Measurements from ENCODE around the gene RGS9BP.
"Not testable (repeated sequence)": the region's sequence is repeated elsewhere in the genome, so short reads cannot be mapped to it uniquely, and the experiment has no call there.

Gene RGS9BP, protein sequence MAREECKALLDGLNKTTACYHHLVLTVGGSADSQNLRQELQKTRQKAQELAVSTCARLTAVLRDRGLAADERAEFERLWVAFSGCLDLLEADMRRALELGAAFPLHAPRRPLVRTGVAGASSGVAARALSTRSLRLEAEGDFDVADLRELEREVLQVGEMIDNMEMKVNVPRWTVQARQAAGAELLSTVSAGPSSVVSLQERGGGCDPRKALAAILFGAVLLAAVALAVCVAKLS

DNA sequence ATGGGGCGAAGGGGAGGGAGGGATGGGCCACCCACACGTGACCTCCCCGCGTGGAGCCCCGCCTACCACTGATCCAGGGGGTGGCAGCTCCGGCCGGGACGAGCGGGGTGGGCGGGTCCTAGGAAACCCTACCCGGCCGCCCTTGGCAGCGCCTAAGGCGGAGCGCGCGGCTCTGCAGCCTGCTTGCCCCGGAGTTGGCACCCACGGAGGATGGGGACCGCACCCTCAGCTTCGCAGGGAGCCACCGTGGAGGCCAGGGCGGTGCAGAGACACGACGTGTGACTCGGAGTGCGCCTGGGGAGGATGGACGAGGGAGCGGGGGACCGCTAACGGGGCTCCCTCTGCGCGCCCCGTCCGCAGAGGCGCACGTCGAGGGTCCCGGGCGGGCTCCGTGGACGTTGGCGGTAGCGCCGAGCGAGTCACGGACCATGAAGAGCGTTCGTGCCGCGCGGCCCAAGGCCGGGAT is at the start of gene RGS9BP:
RGS9BP (plus strand) TSS at position 129 of the 466 bp plus-strand sequence. CDS start 416 bp downstream, outside the sequence.
- DNase-seq, result peak; percentile 78

- no peak for DNase-seq
These were observed 48.7 kb upstream of the RGS9BP start for GRCh38 chr19:32626969-32627368.

- no peak for DNase-seq
These were observed 47.9 kb upstream of the RGS9BP start for GRCh38 chr19:32627714-32628270.

DNA sequence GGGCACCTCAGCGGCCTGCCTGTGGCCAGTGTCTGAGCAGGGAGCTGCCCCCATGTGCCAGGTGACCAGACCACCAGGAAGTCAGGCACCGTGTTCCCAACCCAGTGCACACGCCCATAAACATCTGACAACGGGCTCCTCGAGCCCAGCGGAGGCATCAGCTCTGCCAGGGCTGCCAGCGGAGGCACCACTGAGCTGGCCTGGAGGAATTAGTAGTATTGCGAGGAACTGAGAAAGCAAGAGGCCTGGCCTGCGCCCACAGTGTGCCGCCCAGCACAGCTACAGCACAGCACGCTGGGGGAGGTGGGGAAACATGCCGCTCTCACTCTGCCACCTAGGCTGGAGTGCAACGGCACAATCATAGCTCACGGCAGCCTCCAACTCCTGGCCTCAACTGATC is 45.3 kb upstream of the RGS9BP start:
- DNase-seq, result no peak

DNA sequence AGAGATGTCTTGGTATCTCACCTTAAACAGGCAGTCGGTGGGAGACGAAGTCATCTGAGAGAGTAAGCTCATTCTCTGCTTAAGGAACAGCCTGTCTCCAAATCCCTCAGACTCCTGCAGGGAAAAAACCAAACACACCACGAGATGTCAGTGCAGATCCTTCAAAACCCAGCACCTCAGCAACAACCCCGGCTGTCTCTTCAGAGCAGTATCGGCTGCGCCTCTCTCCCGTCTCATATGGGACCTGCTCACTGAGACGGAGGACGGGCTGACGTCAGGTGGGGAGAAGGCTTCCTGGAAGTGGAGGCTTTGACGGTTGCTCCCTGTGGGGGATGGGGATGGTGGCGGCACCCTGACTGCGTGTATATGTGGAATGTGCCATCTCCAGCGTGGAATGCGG is 44.3 kb upstream of the RGS9BP start:
- no peak for DNase-seq

- DNase-seq, result no peak
These were observed 38.2 kb upstream of the RGS9BP start for GRCh38 chr19:32637480-32637879.

DNA sequence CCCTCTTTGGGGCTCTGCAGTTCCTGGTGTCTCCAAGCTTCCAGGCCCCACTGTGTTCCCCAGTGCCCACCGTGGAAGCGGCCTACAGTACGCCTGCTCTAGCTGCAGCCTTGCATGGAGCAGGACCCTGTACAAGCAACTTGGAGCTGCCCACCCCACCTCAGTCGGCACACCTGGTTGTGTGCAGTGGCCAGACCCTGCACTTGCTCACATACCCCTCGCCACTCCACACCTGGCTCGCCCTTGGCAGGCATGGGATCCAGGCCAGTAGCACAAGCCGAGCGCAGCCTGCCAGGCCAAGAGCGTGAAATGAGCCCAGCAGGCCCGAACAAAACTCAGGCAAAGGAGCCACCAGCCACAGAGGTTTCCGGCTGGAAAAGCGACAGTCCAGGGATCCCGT is 37.0 kb upstream of the RGS9BP start:
- DNase-seq, result no peak

DNA sequence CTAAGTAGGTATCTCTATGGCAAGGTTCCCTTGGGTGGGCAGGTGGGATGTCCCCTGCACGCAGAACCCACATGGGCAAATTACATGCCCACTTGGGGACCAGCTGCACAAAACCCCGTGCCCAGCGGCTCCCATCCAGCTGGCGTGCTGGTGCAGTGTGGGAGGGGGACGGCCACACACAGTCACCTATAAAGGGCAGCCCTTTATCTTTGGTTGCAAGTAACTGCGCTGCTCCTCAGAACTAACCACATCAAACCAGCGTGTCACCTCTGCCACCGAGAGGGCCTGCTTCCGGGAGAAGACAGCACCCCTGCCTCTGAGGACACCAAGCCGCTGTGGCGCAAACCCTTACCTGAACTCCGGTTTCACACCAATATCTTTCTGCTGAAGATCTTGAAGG is 32.9 kb upstream of the RGS9BP start:
- DNase-seq, result no peak

GRCh38 chr19:32646556-32646955 is 29.1 kb upstream of the RGS9BP start:
- DNase-seq, result no peak

DNA sequence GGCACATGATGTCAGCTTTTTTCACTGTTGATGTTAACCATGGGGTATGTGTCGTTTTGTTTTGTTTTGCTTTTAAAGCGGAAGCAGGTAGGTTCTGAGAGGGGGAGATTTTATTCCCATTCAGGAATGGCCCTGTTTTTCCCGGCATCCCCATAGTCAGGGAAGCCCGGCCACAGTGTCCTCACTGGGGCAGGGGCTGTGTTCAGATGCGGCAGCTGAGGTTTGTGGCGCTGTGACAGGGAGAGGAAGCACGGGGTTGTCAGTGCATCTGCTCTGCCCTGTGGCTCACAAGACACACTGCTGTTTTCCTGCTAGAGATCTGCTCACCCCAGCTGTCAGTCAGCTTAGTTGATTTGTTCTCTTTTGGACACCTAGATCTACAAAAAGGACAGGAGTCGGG is 28.3 kb upstream of the RGS9BP start:
- DNase-seq, result no peak

DNA sequence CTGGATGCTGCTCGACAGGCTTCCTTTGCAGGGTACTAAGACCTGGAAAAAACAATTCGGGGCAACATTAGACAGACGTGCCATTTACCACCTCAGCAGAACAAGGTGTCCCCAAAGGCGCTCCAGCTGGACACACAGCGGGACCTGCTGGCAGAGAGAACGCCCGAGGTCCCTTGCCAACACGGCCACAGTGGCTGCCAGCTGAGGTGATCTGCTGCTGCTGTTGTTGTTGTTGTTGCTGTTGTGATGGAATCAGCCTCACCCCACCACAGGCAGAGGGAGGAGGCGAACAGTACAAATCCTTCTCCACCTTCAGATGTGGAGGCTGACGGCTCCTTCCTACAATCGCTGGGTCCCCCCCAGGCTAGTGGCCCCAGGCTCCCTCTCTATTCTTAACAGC is 25.9 kb upstream of the RGS9BP start:
- DNase-seq, result no peak

- DNase-seq, result no peak
These were observed 25.0 kb upstream of the RGS9BP start for GRCh38 chr19:32650671-32651070.

DNA sequence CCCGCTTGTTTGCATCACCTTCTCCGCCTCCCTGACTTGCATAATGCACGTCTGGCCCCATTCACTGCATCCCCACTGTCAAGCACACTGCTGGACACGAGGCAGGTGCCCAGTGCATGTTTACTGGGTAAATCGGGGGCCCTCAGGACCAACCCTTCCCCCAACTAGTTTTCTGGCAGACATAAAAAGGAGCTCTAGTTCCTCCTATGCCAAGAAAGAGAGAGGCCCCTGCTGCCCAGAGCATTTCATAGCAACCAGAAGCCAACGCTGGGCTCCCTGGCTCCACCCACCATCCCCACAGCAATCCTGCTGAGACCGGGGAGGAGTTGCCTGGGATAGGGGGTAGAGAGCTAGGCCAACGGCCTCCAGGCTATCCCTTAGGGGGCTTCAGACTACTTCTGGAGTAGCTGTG is 23.9 kb upstream of the RGS9BP start:
- no peak for DNase-seq

- not testable (repeated sequence) for DNase-seq
These were observed 23.3 kb upstream of the RGS9BP start for GRCh38 chr19:32652331-32652730.

DNA sequence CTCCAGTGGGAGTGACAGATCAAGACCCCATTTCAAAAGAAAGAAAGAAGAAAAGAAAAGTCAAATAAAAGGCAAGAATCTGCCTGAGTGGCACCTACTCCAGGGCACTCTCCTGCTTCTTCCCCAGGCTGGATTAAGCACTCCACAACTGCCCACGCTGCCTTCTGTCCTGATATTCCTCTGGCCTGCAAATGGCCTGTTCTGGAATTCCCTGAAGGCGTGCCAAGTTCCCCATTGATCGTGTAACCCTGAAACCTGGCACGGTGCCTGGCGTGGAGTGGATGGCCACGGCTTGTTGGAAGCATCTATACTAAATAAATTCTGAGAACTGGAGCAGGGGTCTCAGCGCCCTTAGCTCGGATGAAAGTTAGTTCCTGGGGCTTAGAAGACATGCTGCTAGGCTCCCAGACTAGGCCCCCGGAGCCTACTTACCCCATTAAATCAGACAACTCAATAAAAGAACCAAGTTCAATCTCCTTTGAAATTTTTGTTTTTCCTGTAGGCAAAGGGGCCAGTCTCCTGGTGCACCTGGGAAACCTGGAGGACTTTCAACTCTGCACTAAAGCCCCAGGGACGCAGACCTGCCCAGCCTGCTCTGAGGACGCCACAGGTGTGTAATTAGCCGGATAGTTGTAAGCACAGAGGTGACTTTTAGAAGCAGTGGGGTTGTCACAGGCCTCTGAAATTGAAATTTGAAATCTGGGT is 22.6 kb upstream of the RGS9BP start:
- DNase-seq, result no peak

DNA sequence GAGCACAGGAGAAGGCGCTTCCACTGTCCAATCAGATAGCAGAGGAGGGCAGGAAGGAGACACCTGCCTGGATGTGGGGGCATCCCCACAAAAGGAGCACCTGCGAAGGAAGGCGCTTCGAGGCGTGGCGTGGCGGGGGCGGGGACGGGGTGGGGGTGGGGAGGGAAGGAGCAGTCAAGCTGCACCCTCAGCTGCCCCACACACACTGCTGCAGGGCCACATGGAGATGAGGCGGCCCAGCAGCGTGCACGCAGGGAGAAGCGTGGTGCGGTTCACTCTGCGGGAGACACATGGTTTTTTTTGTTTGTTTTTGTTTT is 22.1 kb upstream of the RGS9BP start:
- no peak for DNase-seq

- not testable (repeated sequence) for DNase-seq
These were observed 19.3 kb upstream of the RGS9BP start for GRCh38 chr19:32656379-32656778.

- DNase-seq, result no peak
These were observed 17.6 kb upstream of the RGS9BP start for GRCh38 chr19:32658075-32658474.

DNA sequence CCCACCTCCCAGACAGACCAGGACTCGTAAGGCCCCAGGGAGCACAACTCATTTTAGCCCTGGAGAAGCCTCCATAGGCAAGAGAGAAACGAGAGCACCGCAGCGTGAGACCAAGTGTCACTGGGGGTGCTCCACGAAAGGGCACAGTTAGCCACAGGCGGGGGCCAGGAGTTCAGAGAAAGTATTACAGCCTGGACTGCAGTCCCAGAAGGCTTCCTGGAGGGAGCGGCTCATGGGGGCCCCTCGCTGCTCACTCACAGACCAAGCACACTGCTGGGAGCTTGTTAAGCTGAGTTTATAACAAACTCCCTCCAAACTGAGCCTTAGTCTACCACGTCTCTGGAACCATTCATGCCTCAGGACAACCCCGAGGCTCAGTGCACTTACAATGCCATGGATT is 17.1 kb upstream of the RGS9BP start:
- DNase-seq, result no peak

- no peak for DNase-seq
These were observed 14.3 kb upstream of the RGS9BP start for GRCh38 chr19:32661318-32661717.

DNA sequence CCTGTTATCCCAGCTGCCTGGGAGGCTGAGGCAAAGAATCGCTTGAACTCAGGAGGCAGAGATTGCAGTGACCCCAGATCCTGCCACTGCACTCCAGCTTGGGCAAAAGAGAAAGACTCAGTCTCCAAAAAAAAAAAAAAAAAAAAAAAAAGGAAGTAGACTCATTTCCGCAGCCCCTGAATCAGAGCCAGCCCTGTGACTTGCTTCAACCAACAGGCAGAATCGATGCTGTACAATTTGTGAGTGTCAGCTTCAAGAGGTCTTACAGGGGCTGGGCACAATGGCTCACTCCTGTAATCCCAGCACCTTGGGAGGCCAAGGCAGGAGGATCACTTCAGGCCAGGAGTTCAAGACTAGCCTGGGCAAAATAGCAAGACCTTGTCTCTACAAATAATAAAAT is 13.5 kb upstream of the RGS9BP start:
- DNase-seq, result no peak

GRCh38 chr19:32666084-32666483 is 9.6 kb upstream of the RGS9BP start:
- DNase-seq, result no peak

DNA sequence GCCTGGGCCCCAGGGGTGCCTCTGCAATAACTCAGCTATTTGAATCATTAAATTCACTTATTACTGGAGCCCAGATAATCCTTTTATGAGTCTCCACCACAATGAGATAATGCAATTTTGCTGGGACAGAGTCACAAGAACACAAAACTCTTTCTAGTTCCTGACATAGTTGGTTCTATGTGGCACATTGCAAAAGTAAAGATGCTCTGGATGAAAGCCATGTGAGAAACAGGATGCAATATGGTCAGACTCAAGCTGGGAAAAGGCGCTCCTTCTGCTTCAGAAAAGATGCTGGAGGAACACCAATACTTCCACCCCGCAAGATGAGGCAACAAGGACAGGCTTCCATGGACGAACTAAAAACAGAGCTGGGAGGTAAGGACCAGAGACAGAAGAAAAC is 6.3 kb upstream of the RGS9BP start:
- DNase-seq, result no peak

GRCh38 chr19:32671883-32672593 is 3.6 kb upstream of the RGS9BP start:
- no peak for DNase-seq
